K562 (cell line): ENCODE results near the gene IRGQ. TPM values are rescaled to one million over a fixed set of nuclear protein-coding genes. Genes with fewer than 3 reads are reported as not detected.
A peak's percentile ranks its signal among the peaks of the same experiment; 100 is the strongest.

ENCODE experiments used
- CBFA2T3 ChIP-seq: fragments of 450-650 bp; IDR thresholded peaks from 2 replicates; pipeline ENCODE4 v1.6.1; 2017
- EP400 ChIP-seq: fragments of 450-650 bp; IDR thresholded peaks from 2 replicates; pipeline ENCODE4 v1.6.1; 2017; ENCODE audit warnings: antibody characterized with exemption, mild to moderate bottlenecking, moderate library complexity
- ETS2 ChIP-seq: IDR thresholded peaks from 2 replicates; pipeline ENCODE4 v1.6.1; 2016; ENCODE audit warnings: borderline replicate concordance, missing genetic modification characterization, mild to moderate bottlenecking, moderate library complexity, missing compliant biosample characterization; ENCODE audit not compliant: poor library complexity, severe bottlenecking
- FOXA1 ChIP-seq: fragments of 450-650 bp; IDR thresholded peaks from 2 replicates; pipeline ENCODE4 v1.6.1; 2016; ENCODE audit warnings: mild to moderate bottlenecking, borderline replicate concordance
- FOXK1 ChIP-seq: sonication (generic); formaldehyde crosslinking; IDR thresholded peaks from 2 replicates; pipeline ENCODE4 v1.8.0; 2022; ENCODE audit warnings: missing genetic modification reagents, mild to moderate bottlenecking, borderline replicate concordance
- GTF2A2 ChIP-seq: IDR thresholded peaks from 2 replicates; pipeline ENCODE4 v1.6.1; 2016; ENCODE audit warnings: mild to moderate bottlenecking, missing genetic modification characterization, missing compliant biosample characterization
- GTF2B ChIP-seq: IDR thresholded peaks from 2 replicates; pipeline ENCODE4 v1.6.1; 2011; ENCODE audit not compliant: insufficient read length; ENCODE audit errors: extremely low read depth
- HOXB6 ChIP-seq: fragments of 250-450 bp; sonication (Bioruptor Pico); IDR thresholded peaks from 2 replicates; pipeline ENCODE4 v1.5.1; 2022; ENCODE audit warnings: mild to moderate bottlenecking, borderline replicate concordance
- IRF2 ChIP-seq: sonication (generic); formaldehyde crosslinking; IDR thresholded peaks from 2 replicates; pipeline ENCODE4 v1.8.1; 2022; ENCODE audit warnings: mild to moderate bottlenecking, missing genetic modification reagents
- MXI1 ChIP-seq: IDR thresholded peaks from 2 replicates; pipeline ENCODE4 v1.6.1; 2011; ENCODE audit warnings: low read depth, mild to moderate bottlenecking, improper control_type of control experiment, low read length
- NCOA2 ChIP-seq, 2 experiments: fragments of 450-650 bp; IDR thresholded peaks; 2 replicates each; pipeline ENCODE4 v1.6.1; 2018; ENCODE audit warnings: mild to moderate bottlenecking in 2 of 2, moderate library complexity in 1 of 2; ENCODE audit not compliant: partially characterized antibody in 2 of 2
- NCOR1 ChIP-seq: fragments of 450-650 bp; IDR thresholded peaks from 2 replicates; pipeline ENCODE4 v1.6.1; 2016; ENCODE audit warnings: mild to moderate bottlenecking, moderate library complexity
- NFXL1 ChIP-seq: fragments of 450-650 bp; formaldehyde crosslinking; IDR thresholded peaks from 2 replicates; pipeline ENCODE4 v1.4.0; 2021; ENCODE audit warnings: mild to moderate bottlenecking
- PURB ChIP-seq: sonication (generic); formaldehyde crosslinking; IDR thresholded peaks from 2 replicates; pipeline ENCODE4 v1.9.0; 2021; ENCODE audit warnings: low read depth, mild to moderate bottlenecking, missing genetic modification reagents
- RBFOX2 ChIP-seq: fragments of 200-400 bp; formaldehyde crosslinking; IDR thresholded peaks from 2 replicates; pipeline ENCODE4 v1.6.1; 2017; ENCODE audit warnings: low read depth, mild to moderate bottlenecking, low read length, moderate library complexity
- RNF219 ChIP-seq: fragments of 250-450 bp; sonication (Bioruptor Pico); IDR thresholded peaks from 2 replicates; pipeline ENCODE4 v1.5.0; 2022; ENCODE audit warnings: mild to moderate bottlenecking
- SMAD2 ChIP-seq: fragments of 150-350 bp; IDR thresholded peaks from 2 replicates; pipeline ENCODE4 v1.6.1; 2014; ENCODE audit warnings: low read depth, mild to moderate bottlenecking, low read length
- SMC3 ChIP-seq: conservative IDR thresholded peaks from 2 replicates; pipeline ENCODE4 v1.6.1; 2011; ENCODE audit warnings: low read depth, low read length, improper control_type of control experiment; ENCODE audit not compliant: insufficient read depth
- SP1 ChIP-seq: sonication (generic); formaldehyde crosslinking; IDR thresholded peaks from 2 replicates; pipeline ENCODE4 v1.8.1; 2022; ENCODE audit warnings: mild to moderate bottlenecking, missing genetic modification reagents
- U2AF1 ChIP-seq: fragments of 200-400 bp; formaldehyde crosslinking; optimal IDR thresholded peaks from 2 replicates; pipeline ENCODE3; 2017; ENCODE audit warnings: mild to moderate bottlenecking, low read depth, low read length, moderate library complexity
- ZNF121 ChIP-seq: sonication (generic); formaldehyde crosslinking; conservative IDR thresholded peaks from 2 replicates; pipeline ENCODE4 v1.8.0; 2022; ENCODE audit warnings: missing genetic modification reagents
- ZNF146 ChIP-seq: IDR thresholded peaks from one replicate; pipeline ENCODE4 v1.6.1; 2018; ENCODE audit warnings: missing compliant biosample characterization; ENCODE audit not compliant: unreplicated experiment
- ZNF165 ChIP-seq: fragments of 250-450 bp; sonication (Bioruptor Pico); IDR thresholded peaks from 2 replicates; pipeline ENCODE4 v1.4.0; 2020; ENCODE audit warnings: borderline replicate concordance
- ZNF232 ChIP-seq: sonication (generic); formaldehyde crosslinking; IDR thresholded peaks from 2 replicates; pipeline ENCODE4 v1.8.0; 2022; ENCODE audit warnings: mild to moderate bottlenecking, missing genetic modification reagents
- ZNF277 ChIP-seq: fragments of 250-450 bp; sonication (Bioruptor Pico); IDR thresholded peaks from 2 replicates; pipeline ENCODE4 v1.8.0; 2022; ENCODE audit warnings: inconsistent platforms, mild to moderate bottlenecking, moderate library complexity, borderline replicate concordance
- ZNF766 ChIP-seq: fragments of 200-800 bp; sonication (Bioruptor generic); conservative IDR thresholded peaks from 2 replicates; pipeline ENCODE4 v1.6.1; 2016; ENCODE audit warnings: missing genetic modification characterization, missing compliant biosample characterization
- ZNF79 ChIP-seq: fragments of 250-450 bp; sonication (Bioruptor Pico); IDR thresholded peaks from 2 replicates; pipeline ENCODE4 v1.4.0; 2020; ENCODE audit warnings: low read depth, mild to moderate bottlenecking, moderate library complexity
- polyA plus RNA-seq, 8 experiments: library from polyadenylated mRNA; depleted of rRNA in 4 of 8; stranded (reverse) in 5 of 8; unstranded in 3 of 8; fragments of >200 nt; fragmentation: Nextera tagmentation in 2 of 8; fragmentation: Illumina TruSeq in 1 of 8; extraction: Ambion mirVana in 2 of 8; extraction: Trizol in 1 of 8; gene quantifications; 2 replicates each; pipeline versions ENCODE4 v1.2.1 to v1.2.3, GENCODE V29; 2011 to 2014; ENCODE audit warnings: inconsistent platforms in 1 of 8, missing spikeins in 1 of 8
- total RNA-seq, 7 experiments: library from RNA; depleted of rRNA in 6 of 7; stranded (reverse); fragments of >200 nt in 6 of 7; fragmentation: Illumina TruSeq in 2 of 7; extraction: Trizol in 2 of 7; gene quantifications; 2 replicates each; pipeline versions ENCODE4 v1.2.1 to v1.2.3, GENCODE V29; 2011 to 2021; ENCODE audit warnings: low replicate concordance in 1 of 7

Gene IRGQ
- total and polyA plus RNA-seq, 9 of the 15 experiments (the other 6 are each of a cell fraction or from before 2014, with no cell fraction given) = 3.5 to 19.2 (median 7.9) TPM

GRCh38 chr19:43575156-43575950, 20.6 kb downstream of the IRGQ start, which contains the start of the genes PINLYP and XRCC1 (continued):
- no peak for TF ChIP-seq ZNF766 (CRISPR knock-in tag)
- no peak for TF ChIP-seq SP1
- no peak for TF ChIP-seq ZNF121
- TF ChIP-seq SMC3 = no peak
- no peak for TF ChIP-seq RNF219 (CRISPR knock-in tag)
- TF ChIP-seq HOXB6 (CRISPR knock-in tag) = no peak
- TF ChIP-seq EP400 = peak; percentile 41; the same call in 1 of the 2 replicates
- no peak for TF ChIP-seq ETS2 (tag)
- TF ChIP-seq ZNF277 = no peak
- no peak for TF ChIP-seq PURB
- no peak for TF ChIP-seq ZNF232
- TF ChIP-seq FOXK1 (CRISPR knock-in tag) = no peak
- no peak for TF ChIP-seq GTF2B
- no peak for TF ChIP-seq NCOR1
- no peak for TF ChIP-seq IRF2 (CRISPR knock-in tag)
- TF ChIP-seq U2AF1 = no peak
- no peak for TF ChIP-seq ZNF165
- no peak for TF ChIP-seq ZNF79 (CRISPR knock-in tag)
- TF ChIP-seq CBFA2T3 = no peak
- no peak for TF ChIP-seq GTF2A2 (tag)
- TF ChIP-seq NCOA2 (IDR thresholded peaks at IDR 0.05; ENCODE audit: partially characterized antibody in 2 of 2) = no peak
- TF ChIP-seq RBFOX2 = peak; percentile 71
- TF ChIP-seq ZNF146 (CRISPR knock-in tag) = no peak
- TF ChIP-seq SMAD2 = no peak
- no peak for TF ChIP-seq NFXL1 (CRISPR knock-in tag)
- TF ChIP-seq FOXA1 = no peak
- peak; percentile 85 for TF ChIP-seq MXI1
